Aorta (tissue), 5 donors: ENCODE results near the gene RBM12. TPM values are rescaled to one million over a fixed set of nuclear protein-coding genes. Genes with fewer than 3 reads are reported as not detected.
"Not testable (repeated sequence)": the region's sequence is repeated elsewhere in the genome, so short reads cannot be mapped to it uniquely, and the experiment has no call there.

ENCODE experiments used
- ATAC-seq: fragments of 200-7000 bp; cut with Tn5 transposase; one replicate; pipeline ENCODE4 v1.9.1; 2022; ENCODE audit warnings: moderate library complexity; ENCODE audit not compliant: low FRiP score
- DNase-seq, 2 donors: peaks; one replicate each; pipeline ENCODE4 v3.0.0-alpha.2; 2020
- H3K27ac ChIP-seq, 2 donors: one replicate each; pipeline ENCODE4 v1.5.1; 2013; ENCODE audit warnings: low read length in 2 of 2, mild to moderate bottlenecking in 2 of 2, moderate library complexity in 2 of 2, control low read depth in 1 of 2, inconsistent platforms in 1 of 2, low read depth in 1 of 2
- H3K27me3 ChIP-seq, 2 donors: one replicate each; pipeline ENCODE4 v1.6.1; 2013; ENCODE audit warnings: control low read depth in 1 of 2, low read length in 1 of 2, mild to moderate bottlenecking in 1 of 2, moderate library complexity in 1 of 2; ENCODE audit not compliant: insufficient read depth in 2 of 2, control insufficient read depth in 1 of 2
- H3K36me3 ChIP-seq, 2 donors: one replicate each; pipeline ENCODE4 v1.6.1; 2013; ENCODE audit warnings: control low read depth in 1 of 2, low read length in 1 of 2, mild to moderate bottlenecking in 1 of 2; ENCODE audit not compliant: insufficient read depth in 2 of 2, control insufficient read depth in 1 of 2
- H3K4me1 ChIP-seq, 2 donors: one replicate each; pipeline ENCODE4 v1.6.1; 2013; ENCODE audit warnings: low read length in 2 of 2, control low read depth in 1 of 2, mild to moderate bottlenecking in 1 of 2, moderate library complexity in 1 of 2; ENCODE audit not compliant: insufficient read depth in 2 of 2, control insufficient read depth in 1 of 2
- H3K4me3 ChIP-seq, 2 donors: one replicate each; pipeline ENCODE4 v1.5.1; 2013; ENCODE audit warnings: low read length in 2 of 2, control low read depth in 1 of 2, mild to moderate bottlenecking in 1 of 2
- H3K9me3 ChIP-seq: one replicate; pipeline ENCODE4 v1.6.1; 2013; ENCODE audit warnings: mild to moderate bottlenecking, low read length; ENCODE audit not compliant: control insufficient read depth
- WGBS, 2 donors: extraction: QIAGEN DNeasy Blood & Tissue Kit; methylation state at CpG; one replicate each; pipeline ENCODE4 v1.1.7; 2013; 5-methylcytosine and 5-hydroxymethylcytosine counted together
- intact Hi-C, 2 donors: fragments of 100-400 bp; cut with DNase I; formaldehyde crosslinking; loops; one replicate each; pipeline versions ENCODE4 v1.14.2 to v1.15.0; 2022
- polyA plus RNA-seq, 2 donors: library from polyadenylated mRNA; stranded (reverse); fragments of 200-250 nt; gene quantifications; one replicate each; pipeline ENCODE4 v1.2.3, GENCODE V29; 2013
- total RNA-seq, 2 donors: library from RNA; stranded (reverse); fragmentation: NEBNext Ultra II Directional; extraction: Animal tissue kit (Norgen Biotek cat#: 25700); gene quantifications; one replicate each; pipeline ENCODE4 v1.2.1, GENCODE V29; 2021
- donor health status: healthy with polysubstance abuse.
- donor health status: Bipolar disorder and iron deficiency.
- donor health status: DM: no; HTN: no; CAD: no.
- donor health status: DM: no; HTN: no; CAD: no.
- donor health status: DM: yes; HTN: yes; CAD: no.

RBM12 gene
- total and polyA plus RNA-seq, 4 donors, result 8.5 to 79.3 (median 44.4) TPM

- WGBS, 2 donors, result 35% methylated on average over 1 of the region's 1 CpG
- H3K4me3 ChIP-seq, result no peak overlapping the region
- H3K36me3 ChIP-seq, result peaks cover 0 to 9% of the 10 kb centered on the region in 2 donors
- no peak for ATAC-seq
- H3K4me1 ChIP-seq, result no peaks in the 10 kb centered on the region
- H3K27me3 ChIP-seq, result no peaks in the 10 kb centered on the region
- no peak for DNase-seq
- no peak overlapping the region for H3K27ac ChIP-seq
- H3K9me3 ChIP-seq, result no peaks in the 10 kb centered on the region
- intact Hi-C loops, result no loop called here
These were observed 43.8 kb upstream of the RBM12 start for GRCh38 chr20:35708502-35708901.

GRCh38 chr20:35706591-35707529, 42.2 kb upstream of the RBM12 start:
- peak in 1 of 2 donors; percentile 43 for DNase-seq

GRCh38 chr20:35705894-35706293, 41.2 kb upstream of the RBM12 start:
- H3K36me3 ChIP-seq, result not testable (repeated sequence)
- 82 to 83% methylated on average over 11 of the region's 11 CpGs for WGBS, 2 donors
- peak in 1 of 2 donors; percentile 53 for DNase-seq

More at GRCh38 chr20:35706591-35707529, 42.2 kb upstream of the RBM12 start:
- 84 to 91% methylated on average over 17 of the region's 17 CpGs for WGBS, 2 donors
- H3K27ac ChIP-seq, H3K4me1 ChIP-seq, H3K36me3 ChIP-seq, intact Hi-C loops, H3K27me3 ChIP-seq, H3K9me3 ChIP-seq, ATAC-seq, H3K4me3 ChIP-seq: not testable (repeated sequence)

GRCh38 chr20:35704514-35705261, 40.0 kb upstream of the RBM12 start:
- DNase-seq, result no peak
- ATAC-seq, result no peak
- Histone ChIP-seq H3K4me1 (no peaks in the 10 kb centered on the region), H3K36me3 (no peaks in the 10 kb centered on the region), H3K4me3 (no peak overlapping the region), H3K27ac (no peak overlapping the region), H3K27me3 (no peaks in the 10 kb centered on the region), H3K9me3 (no peaks in the 10 kb centered on the region)
- intact Hi-C loops, result no loop called here
- WGBS, 2 donors, result 74 to 77% methylated on average over 5 of the region's 5 CpGs

More at GRCh38 chr20:35705894-35706293, 41.2 kb upstream of the RBM12 start:
- H3K27me3 ChIP-seq, H3K9me3 ChIP-seq, intact Hi-C loops, ATAC-seq, H3K4me1 ChIP-seq, H3K4me3 ChIP-seq, H3K27ac ChIP-seq: not testable (repeated sequence)

- DNase-seq (no peak), ATAC-seq (no peak)
- no peaks in the 10 kb centered on the region for H3K9me3 ChIP-seq
- no peak overlapping the region for H3K4me3 ChIP-seq
- intact Hi-C loops, result no loop called here
- WGBS, 2 donors, result 50 to 51% methylated on average over 4 of the region's 4 CpGs
- no peaks in the 10 kb centered on the region for H3K36me3 ChIP-seq
- no peak overlapping the region for H3K27ac ChIP-seq
- peaks cover 0 to under 1% of the 10 kb centered on the region in 2 donors for H3K4me1 ChIP-seq
- no peaks in the 10 kb centered on the region for H3K27me3 ChIP-seq
These were observed 38.4 kb upstream of the RBM12 start for GRCh38 chr20:35702824-35703695.

- 70 to 76% methylated on average over 12 of the region's 12 CpGs for WGBS, 2 donors
- no peak for ATAC-seq
- Histone ChIP-seq H3K27ac (no peak overlapping the region), H3K36me3 (no peaks in the 10 kb centered on the region), H3K4me3 (no peak overlapping the region), H3K27me3 (no peaks in the 10 kb centered on the region), H3K4me1 (peaks cover 0 to 5% of the 10 kb centered on the region in 2 donors), H3K9me3 (no peaks in the 10 kb centered on the region)
- DNase-seq, result peak in 1 of 2 donors; percentile 65
- intact Hi-C loops, result no loop called here
These were observed 37.5 kb upstream of the RBM12 start for GRCh38 chr20:35702051-35702823.

- no peak overlapping the region for H3K4me3 ChIP-seq
- H3K27me3 ChIP-seq, result no peaks in the 10 kb centered on the region
- peaks cover 0 to 5% of the 10 kb centered on the region in 2 donors for H3K4me1 ChIP-seq
- 85 to 91% methylated on average over 7 of the region's 7 CpGs for WGBS, 2 donors
- H3K36me3 ChIP-seq, result no peaks in the 10 kb centered on the region
- no peaks in the 10 kb centered on the region for H3K9me3 ChIP-seq
- DNase-seq, result peak in 1 of 2 donors; percentile 37
- no peak for ATAC-seq
- intact Hi-C loops, result no loop called here
- H3K27ac ChIP-seq, result no peak overlapping the region
These were observed 36.0 kb upstream of the RBM12 start for GRCh38 chr20:35700625-35701148.
